ENCODE data around the gene OR2L13.
"Not testable (repeated sequence)": the region's sequence is repeated elsewhere in the genome, so short reads cannot be mapped to it uniquely, and the experiment has no call there.

OR2L13 gene

GRCh38 chr1:248094884-248095283, at the start of gene OR2L13:
Gene OR2L13, plus strand, starts transcription at chr1:248095184. Its CDS starts 4,192 bp downstream, at chr1:248099376.
- Histone ChIP-seq H3K9me3 (ENCODE audit: insufficient read depth, low read depth, low read length) (peaks cover 96% of the 10 kb centered on the region), H3K27me3 (ENCODE audit: insufficient read depth, low read length) (no peaks in the 10 kb centered on the region), H3K36me3 (ENCODE audit: insufficient read depth, low read depth, low read length) (no peaks in the 10 kb centered on the region), H3K4me1 (ENCODE audit: insufficient read depth, low read length) (no peaks in the 10 kb centered on the region), H3K4me3 (ENCODE audit: low read length) (no peak within 1 kb of the TSS), H3K27ac (ENCODE audit: low read length) (no peak within 1 kb of the TSS), H3K9ac (ENCODE audit: low read depth, low read length) (no peak within 1 kb of the TSS)

GRCh38 chr1:248045209-248045608, 49.8 kb upstream of the OR2L13 start:
- H3K27ac ChIP-seq (ENCODE audit: low read length): no peak overlapping the region

GRCh38 chr1:248046536-248046935, 48.4 kb upstream of the OR2L13 start, which contains the start of gene OR2L3:
Gene OR2L3, plus strand, starts transcription at chr1:248046836. Its CDS starts 13,846 bp downstream, at chr1:248060682.
- H3K27ac ChIP-seq (ENCODE audit: low read length): no peak within 1 kb of the TSS
- H3K9me3 ChIP-seq (ENCODE audit: insufficient read depth, low read depth, low read length): peaks cover 79% of the 10 kb centered on the region
- H3K4me3 ChIP-seq (ENCODE audit: low read length): no peak within 1 kb of the TSS; the same call in 1 of the 2 replicates
- no peaks in the 10 kb centered on the region for H3K27me3 ChIP-seq (ENCODE audit: insufficient read depth, low read length)
- no peak within 1 kb of the TSS for H3K9ac ChIP-seq (ENCODE audit: low read depth, low read length)
- H3K36me3 ChIP-seq (ENCODE audit: insufficient read depth, low read depth, low read length): no peaks in the 10 kb centered on the region
- no peaks in the 10 kb centered on the region for H3K4me1 ChIP-seq (ENCODE audit: insufficient read depth, low read length)

More at GRCh38 chr1:248045209-248045608, 49.8 kb upstream of the OR2L13 start:
- Histone ChIP-seq H3K27me3 (ENCODE audit: insufficient read depth, low read length) (no peaks in the 10 kb centered on the region), H3K4me1 (ENCODE audit: insufficient read depth, low read length) (no peaks in the 10 kb centered on the region), H3K9ac (ENCODE audit: low read depth, low read length) (no peak overlapping the region), H3K4me3 (ENCODE audit: low read length) (no peak overlapping the region), H3K9me3 (ENCODE audit: insufficient read depth, low read depth, low read length) (peaks cover 78% of the 10 kb centered on the region), H3K36me3 (ENCODE audit: insufficient read depth, low read depth, low read length) (no peaks in the 10 kb centered on the region)

DNA sequence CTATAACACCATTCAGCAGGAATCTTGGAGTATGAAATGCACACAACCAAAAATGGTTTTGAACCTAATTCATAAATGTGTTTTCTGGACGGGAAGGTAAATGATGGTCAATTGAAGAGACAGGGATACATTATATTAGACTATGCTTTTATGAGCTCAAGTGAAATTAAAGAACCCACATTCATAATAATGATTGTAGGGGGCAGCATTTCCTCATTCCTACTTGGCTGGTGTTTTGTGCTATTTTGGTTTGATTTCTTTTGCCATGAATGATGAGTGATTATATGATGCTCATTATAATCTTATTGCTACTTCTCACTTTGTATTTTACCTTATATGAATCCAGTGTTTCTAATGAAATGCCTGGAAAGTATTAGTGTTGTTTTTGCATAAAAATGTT, 48.0 kb upstream of the OR2L13 start:
- Histone ChIP-seq H3K27me3 (ENCODE audit: insufficient read depth, low read length) (no peaks in the 10 kb centered on the region), H3K9me3 (ENCODE audit: insufficient read depth, low read depth, low read length) (peaks cover 82% of the 10 kb centered on the region), H3K36me3 (ENCODE audit: insufficient read depth, low read depth, low read length) (no peaks in the 10 kb centered on the region), H3K27ac (ENCODE audit: low read length) (no peak overlapping the region), H3K4me1 (ENCODE audit: insufficient read depth, low read length) (no peaks in the 10 kb centered on the region), H3K4me3 (ENCODE audit: low read length) (no peak overlapping the region; the same call in 1 of the 2 replicates), H3K9ac (ENCODE audit: low read depth, low read length) (no peak overlapping the region)

GRCh38 chr1:248054671-248055070, 40.3 kb upstream of the OR2L13 start:
- H3K27ac ChIP-seq (ENCODE audit: low read length): no peak overlapping the region
- no peaks in the 10 kb centered on the region for H3K4me1 ChIP-seq (ENCODE audit: insufficient read depth, low read length)
- H3K9ac ChIP-seq (ENCODE audit: low read depth, low read length): no peak overlapping the region
- H3K9me3 ChIP-seq (ENCODE audit: insufficient read depth, low read depth, low read length): peaks cover 82% of the 10 kb centered on the region
- H3K36me3 ChIP-seq (ENCODE audit: insufficient read depth, low read depth, low read length): no peaks in the 10 kb centered on the region
- no peak overlapping the region for H3K4me3 ChIP-seq (ENCODE audit: low read length)
- H3K27me3 ChIP-seq (ENCODE audit: insufficient read depth, low read length): no peaks in the 10 kb centered on the region

GRCh38 chr1:248055261-248055660, 39.7 kb upstream of the OR2L13 start:
- Histone ChIP-seq H3K9me3 (ENCODE audit: insufficient read depth, low read depth, low read length) (peaks cover 82% of the 10 kb centered on the region), H3K27me3 (ENCODE audit: insufficient read depth, low read length) (no peaks in the 10 kb centered on the region), H3K36me3 (ENCODE audit: insufficient read depth, low read depth, low read length) (no peaks in the 10 kb centered on the region), H3K27ac (ENCODE audit: low read length) (no peak overlapping the region), H3K4me1 (ENCODE audit: insufficient read depth, low read length) (no peaks in the 10 kb centered on the region), H3K4me3 (ENCODE audit: low read length) (no peak overlapping the region), H3K9ac (ENCODE audit: low read depth, low read length) (no peak overlapping the region)

GRCh38 chr1:248065071-248065470, 29.9 kb upstream of the OR2L13 start:
- H3K9me3 ChIP-seq (ENCODE audit: insufficient read depth, low read depth, low read length): peaks cover 66% of the 10 kb centered on the region
- H3K27ac ChIP-seq (ENCODE audit: low read length): no peak overlapping the region
- H3K4me1 ChIP-seq (ENCODE audit: insufficient read depth, low read length): no peaks in the 10 kb centered on the region
- no peaks in the 10 kb centered on the region for H3K27me3 ChIP-seq (ENCODE audit: insufficient read depth, low read length)
- H3K4me3 ChIP-seq (ENCODE audit: low read length): no peak overlapping the region
- H3K9ac ChIP-seq (ENCODE audit: low read depth, low read length): no peak overlapping the region
- H3K36me3 ChIP-seq (ENCODE audit: insufficient read depth, low read depth, low read length): no peaks in the 10 kb centered on the region

GRCh38 chr1:248065604-248066003, 29.4 kb upstream of the OR2L13 start:
- Histone ChIP-seq H3K9me3 (ENCODE audit: insufficient read depth, low read depth, low read length) (peaks cover 61% of the 10 kb centered on the region), H3K27me3 (ENCODE audit: insufficient read depth, low read length) (no peaks in the 10 kb centered on the region), H3K4me1 (ENCODE audit: insufficient read depth, low read length) (no peaks in the 10 kb centered on the region), H3K9ac (ENCODE audit: low read depth, low read length) (no peak overlapping the region), H3K27ac (ENCODE audit: low read length) (no peak overlapping the region), H3K36me3 (ENCODE audit: insufficient read depth, low read depth, low read length) (no peaks in the 10 kb centered on the region), H3K4me3 (ENCODE audit: low read length) (no peak overlapping the region)

DNA sequence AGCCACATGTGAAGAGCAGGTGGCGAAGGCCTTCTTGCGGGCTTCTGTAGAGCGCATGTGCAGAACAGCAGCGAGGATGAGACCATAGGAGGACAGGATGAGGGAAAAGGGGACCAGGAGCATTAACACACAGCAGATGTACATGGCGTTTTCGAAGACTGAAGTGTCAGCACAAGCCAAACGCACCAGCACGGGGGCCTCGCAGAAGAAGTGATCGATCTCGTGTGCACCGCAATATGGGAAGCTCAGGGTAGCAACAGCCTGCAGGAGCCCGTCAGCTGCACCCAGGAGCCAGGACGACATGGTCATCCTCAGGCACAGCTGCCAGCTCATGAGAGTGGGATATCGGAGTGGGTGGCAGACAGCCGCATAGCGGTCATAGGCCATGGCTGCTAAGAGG, 11.1 kb upstream of the OR2L13 start:
- not testable (repeated sequence) for H3K9ac ChIP-seq (ENCODE audit: low read depth, low read length); H3K27me3 ChIP-seq (ENCODE audit: insufficient read depth, low read length); H3K27ac ChIP-seq (ENCODE audit: low read length); H3K36me3 ChIP-seq (ENCODE audit: insufficient read depth, low read depth, low read length); H3K4me3 ChIP-seq (ENCODE audit: low read length); H3K4me1 ChIP-seq (ENCODE audit: insufficient read depth, low read length)
- peaks cover 82% of the 10 kb centered on the region for H3K9me3 ChIP-seq (ENCODE audit: insufficient read depth, low read depth, low read length)

DNA sequence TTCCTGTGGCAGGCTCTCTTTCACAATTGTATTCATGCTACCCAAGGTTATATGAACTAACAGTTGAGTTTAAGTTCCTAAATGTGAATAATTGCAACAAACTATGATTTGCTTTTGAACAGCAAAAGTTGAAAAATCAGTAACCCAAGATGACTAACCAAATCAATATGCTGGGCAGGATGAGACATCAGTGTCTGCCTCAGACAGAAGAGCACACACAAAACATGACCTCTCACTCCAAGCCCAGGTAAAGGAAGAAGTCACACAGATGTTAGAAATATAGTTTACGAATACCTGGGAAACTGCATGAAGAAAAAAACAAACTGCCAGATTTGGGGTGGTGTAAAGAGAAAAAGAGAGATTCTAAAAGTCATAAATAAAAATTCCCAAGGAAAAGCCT, 3.5 kb downstream of the OR2L13 start:
- Histone ChIP-seq H3K36me3 (ENCODE audit: insufficient read depth, low read depth, low read length) (no peaks in the 10 kb centered on the region), H3K9me3 (ENCODE audit: insufficient read depth, low read depth, low read length) (peaks cover 94% of the 10 kb centered on the region), H3K4me3 (ENCODE audit: low read length) (no peak overlapping the region), H3K4me1 (ENCODE audit: insufficient read depth, low read length) (no peaks in the 10 kb centered on the region), H3K9ac (ENCODE audit: low read depth, low read length) (no peak overlapping the region), H3K27me3 (ENCODE audit: insufficient read depth, low read length) (no peaks in the 10 kb centered on the region), H3K27ac (ENCODE audit: low read length) (no peak overlapping the region)

DNA sequence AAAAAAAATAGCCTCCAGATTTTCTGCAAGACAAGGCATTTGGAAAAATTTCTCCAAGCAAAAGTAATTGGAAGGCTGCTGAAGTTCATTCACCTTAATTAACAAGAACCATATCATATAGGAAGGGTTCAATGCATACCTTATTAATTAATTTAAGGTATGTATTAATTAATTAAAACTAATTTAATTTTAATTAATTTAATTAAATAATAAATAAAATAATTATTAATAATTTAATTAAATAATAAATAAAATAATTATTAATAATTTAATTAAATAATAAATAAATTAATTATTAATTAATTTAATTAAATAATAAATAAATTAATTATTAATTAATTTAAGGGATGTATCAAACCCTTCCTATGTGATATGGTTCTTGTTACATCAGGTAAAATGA, 7.9 kb downstream of the OR2L13 start:
- Histone ChIP-seq H3K27ac (ENCODE audit: low read length) (no peak overlapping the region), H3K4me3 (ENCODE audit: low read length) (no peak overlapping the region), H3K9ac (ENCODE audit: low read depth, low read length) (no peak overlapping the region), H3K9me3 (ENCODE audit: insufficient read depth, low read depth, low read length) (peaks cover 94% of the 10 kb centered on the region), H3K27me3 (ENCODE audit: insufficient read depth, low read length) (no peaks in the 10 kb centered on the region), H3K4me1 (ENCODE audit: insufficient read depth, low read length) (no peaks in the 10 kb centered on the region), H3K36me3 (ENCODE audit: insufficient read depth, low read depth, low read length) (no peaks in the 10 kb centered on the region)

DNA sequence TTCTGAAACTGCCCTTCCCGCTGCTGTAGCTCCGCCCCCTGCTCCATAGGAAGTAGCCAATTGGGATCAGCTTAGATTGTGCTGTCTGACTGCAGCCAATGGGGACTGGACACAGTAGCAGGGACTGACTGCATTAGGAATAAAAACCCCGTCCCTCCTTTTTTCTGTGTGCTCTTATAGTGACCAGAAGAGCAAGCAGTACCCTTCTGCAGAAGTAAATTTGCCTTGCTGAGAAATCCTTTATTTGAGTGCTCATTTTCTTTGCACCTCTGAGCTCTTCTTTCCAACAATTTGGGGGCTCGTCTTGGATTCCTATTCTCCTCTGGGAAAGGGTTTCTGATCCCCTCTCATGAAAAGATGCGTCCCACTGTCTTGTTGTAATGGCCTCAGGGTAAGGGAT, 16.2 kb downstream of the OR2L13 start:
- H3K9me3 ChIP-seq (ENCODE audit: insufficient read depth, low read depth, low read length): peaks cover 86% of the 10 kb centered on the region
- H3K4me3 ChIP-seq (ENCODE audit: low read length): no peak overlapping the region
- no peak overlapping the region for H3K9ac ChIP-seq (ENCODE audit: low read depth, low read length)
- H3K36me3 ChIP-seq (ENCODE audit: insufficient read depth, low read depth, low read length): no peaks in the 10 kb centered on the region
- H3K27me3 ChIP-seq (ENCODE audit: insufficient read depth, low read length): no peaks in the 10 kb centered on the region
- H3K4me1 ChIP-seq (ENCODE audit: insufficient read depth, low read length): no peaks in the 10 kb centered on the region
- H3K27ac ChIP-seq (ENCODE audit: low read length): no peak overlapping the region

All from iPS-20b (cell line).